Measurements from ENCODE around the gene ACOT8. TPM values are rescaled to one million over a fixed set of nuclear protein-coding genes. Genes with fewer than 3 reads are reported as not detected.
"Not testable (repeated sequence)": the region's sequence is repeated elsewhere in the genome, so short reads cannot be mapped to it uniquely, and the experiment has no call there.

The ACOT8 gene
- total and polyA plus RNA-seq, 10 of the 15 experiments (the other 5 are each of a cell fraction or from before 2014, with no cell fraction given): 5.1 to 47.9 (median 31.8) TPM

DNA sequence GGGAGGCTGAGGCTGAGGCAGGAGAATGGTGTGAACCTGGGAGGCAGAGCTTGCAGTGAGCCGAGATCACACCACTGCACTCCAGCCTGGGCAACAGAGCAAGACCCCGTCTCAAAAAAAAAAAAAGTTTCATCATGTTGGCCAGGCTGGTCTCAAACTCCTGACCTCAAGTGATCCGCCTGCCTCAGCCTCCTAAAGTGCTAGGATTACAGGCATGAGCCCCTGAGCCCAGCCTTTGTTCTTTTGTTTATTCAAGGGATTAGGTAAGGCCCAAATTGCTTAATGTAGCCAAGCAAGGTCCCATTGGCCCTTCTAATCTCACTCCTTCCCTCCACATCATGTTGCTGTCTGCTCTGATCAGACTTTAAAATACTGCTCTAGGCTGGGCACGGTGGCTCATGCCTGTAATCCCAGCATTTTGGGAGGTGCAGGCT, 27.5 kb downstream of the ACOT8 start:
- H3K36me3 ChIP-seq (ENCODE audit: control insufficient read depth in 2 of 2, insufficient read depth in 2 of 2, low read length in 1 of 2); H3K27me3 ChIP-seq (replicated peaks in 1 of 2; ENCODE audit: control insufficient read depth in 2 of 2, insufficient read depth in 2 of 2, low read length in 1 of 2); H3K4me2 ChIP-seq (ENCODE audit: control insufficient read depth, insufficient read depth); H4K20me1 ChIP-seq (ENCODE audit: control insufficient read depth, insufficient read depth); ATAC-seq; H3K4me3 ChIP-seq; SMC1A ChIA-PET (ENCODE audit: uncharacterized antibody, unreplicated experiment); H3K27ac ChIP-seq (ENCODE audit: control insufficient read depth, insufficient read depth); in situ Hi-C loops (cut with MboI); H2AFZ ChIP-seq (ENCODE audit: control insufficient read depth, low read depth, low read length); H3K9me3 ChIP-seq (replicated peaks; ENCODE audit: control insufficient read depth, insufficient read depth, low read length); DNase-seq (ENCODE audit: low read depth, low spot score); BruUV-seq (replicated peaks); intact Hi-C loops (cut with micrococcal nuclease; ENCODE audit: unreplicated experiment); H3K79me2 ChIP-seq (ENCODE audit: control insufficient read depth, insufficient read depth, low read length); H3K9ac ChIP-seq (ENCODE audit: control insufficient read depth, insufficient read depth, low read length); H3K4me1 ChIP-seq (ENCODE audit: control insufficient read depth, insufficient read depth, low read length); FAIRE-seq: not testable (repeated sequence)
- WGBS (ENCODE audit: insufficient coverage, insufficient replicate concordance, low lambda C conversion rate, missing lambda C conversion rate): 66% methylated on average over 4 of the region's 4 CpGs
- ChIA-PET RAD21 (ENCODE audit: unreplicated experiment) (interaction anchor here (1.6 kb wide), 1 partner anchor 11 kb away, joined by 3 read pairs; no protein-coding TSS in a partner anchor), CTCF (interaction anchor here (1.0 to 1.4 kb wide), 2 partner anchors 30 to 31 kb away, joined by 3 to 6 read pairs; no protein-coding TSS in a partner anchor), POLR2A (interaction anchor here (1.4 kb wide), 1 partner anchor 8 kb away, joined by 5 read pairs; no protein-coding TSS in a partner anchor)

- H3K4me3 ChIP-seq: no peak overlapping the region
- intact Hi-C loops (cut with micrococcal nuclease; ENCODE audit: unreplicated experiment) (no loop called here), in situ Hi-C loops (cut with MboI) (no loop called here)
- no peaks in the 10 kb centered on the region; a peak in 1 of 4 replicates for H3K27me3 ChIP-seq (replicated peaks in 1 of 2; ENCODE audit: control insufficient read depth in 2 of 2, insufficient read depth in 2 of 2, low read length in 1 of 2)
- peaks cover 5% of the 10 kb centered on the region; the same call in 1 of the 2 replicates for H3K4me1 ChIP-seq (ENCODE audit: control insufficient read depth, insufficient read depth, low read length)
- BruUV-seq (replicated peaks): no TSS peak
- CTCF ChIA-PET: interaction anchor here (1.4 kb wide), 1 partner anchor 30 kb away, joined by 3 read pairs; no protein-coding TSS in a partner anchor
- H3K4me2 ChIP-seq (ENCODE audit: control insufficient read depth, insufficient read depth): no peak overlapping the region
- H3K36me3 ChIP-seq (ENCODE audit: control insufficient read depth in 2 of 2, insufficient read depth in 2 of 2, low read length in 1 of 2): no peaks in the 10 kb centered on the region
- no peak overlapping the region for H3K27ac ChIP-seq (ENCODE audit: control insufficient read depth, insufficient read depth)
- no peak overlapping the region for H3K9ac ChIP-seq (ENCODE audit: control insufficient read depth, insufficient read depth, low read length)
- RAD21 ChIA-PET (ENCODE audit: unreplicated experiment): no interaction called here
- SMC1A ChIA-PET (ENCODE audit: uncharacterized antibody, unreplicated experiment): no interaction called here
- no peaks in the 10 kb centered on the region for H3K79me2 ChIP-seq (ENCODE audit: control insufficient read depth, insufficient read depth, low read length)
- POLR2A ChIA-PET: no interaction called here
- no peaks in the 10 kb centered on the region for H3K9me3 ChIP-seq (replicated peaks; ENCODE audit: control insufficient read depth, insufficient read depth, low read length)
- no peak for ATAC-seq
- no peak overlapping the region for H2AFZ ChIP-seq (ENCODE audit: control insufficient read depth, low read depth, low read length)
- no peak for FAIRE-seq
- 0% methylated on average over 2 of the region's 2 CpGs for WGBS (ENCODE audit: insufficient coverage, insufficient replicate concordance, low lambda C conversion rate, missing lambda C conversion rate)
- H4K20me1 ChIP-seq (ENCODE audit: control insufficient read depth, insufficient read depth): no peaks in the 10 kb centered on the region
- DNase-seq (ENCODE audit: low read depth, low spot score): no peak
- TF ChIP-seq SMAD1 (IDR thresholded peaks at IDR 0.05; ENCODE audit: low read depth, partially characterized antibody) (no peak), CEBPB (IDR thresholded peaks at IDR 0.05; ENCODE audit: borderline replicate concordance in 1 of 2, low read depth in 2 of 2, low read length in 2 of 2) (no peak), ZZZ3 (IDR thresholded peaks at IDR 0.05; ENCODE audit: control insufficient read depth, insufficient read length, low read depth) (no peak), EP300 (IDR thresholded peaks at IDR 0.05; ENCODE audit: borderline replicate concordance in 1 of 2, control insufficient read depth in 1 of 2, low read depth in 2 of 2, low read length in 2 of 2) (no peak), CREM (IDR thresholded peaks at IDR 0.05; ENCODE audit: low read depth) (no peak), GATAD2B (conservative IDR thresholded peaks at IDR 0.05; ENCODE audit: low read depth) (no peak), ATF7 (IDR thresholded peaks at IDR 0.05; ENCODE audit: low read depth) (no peak), TCF12 (IDR thresholded peaks at IDR 0.05; ENCODE audit: low read depth, low read length) (no peak), CHD1 (IDR thresholded peaks at IDR 0.05; ENCODE audit: low read depth, low read length) (no peak), SUPT20H (IDR thresholded peaks at IDR 0.05; ENCODE audit: borderline replicate concordance, control insufficient read depth, low read depth, low read length) (no peak)
- TF ChIP-seq, protein P1, sequence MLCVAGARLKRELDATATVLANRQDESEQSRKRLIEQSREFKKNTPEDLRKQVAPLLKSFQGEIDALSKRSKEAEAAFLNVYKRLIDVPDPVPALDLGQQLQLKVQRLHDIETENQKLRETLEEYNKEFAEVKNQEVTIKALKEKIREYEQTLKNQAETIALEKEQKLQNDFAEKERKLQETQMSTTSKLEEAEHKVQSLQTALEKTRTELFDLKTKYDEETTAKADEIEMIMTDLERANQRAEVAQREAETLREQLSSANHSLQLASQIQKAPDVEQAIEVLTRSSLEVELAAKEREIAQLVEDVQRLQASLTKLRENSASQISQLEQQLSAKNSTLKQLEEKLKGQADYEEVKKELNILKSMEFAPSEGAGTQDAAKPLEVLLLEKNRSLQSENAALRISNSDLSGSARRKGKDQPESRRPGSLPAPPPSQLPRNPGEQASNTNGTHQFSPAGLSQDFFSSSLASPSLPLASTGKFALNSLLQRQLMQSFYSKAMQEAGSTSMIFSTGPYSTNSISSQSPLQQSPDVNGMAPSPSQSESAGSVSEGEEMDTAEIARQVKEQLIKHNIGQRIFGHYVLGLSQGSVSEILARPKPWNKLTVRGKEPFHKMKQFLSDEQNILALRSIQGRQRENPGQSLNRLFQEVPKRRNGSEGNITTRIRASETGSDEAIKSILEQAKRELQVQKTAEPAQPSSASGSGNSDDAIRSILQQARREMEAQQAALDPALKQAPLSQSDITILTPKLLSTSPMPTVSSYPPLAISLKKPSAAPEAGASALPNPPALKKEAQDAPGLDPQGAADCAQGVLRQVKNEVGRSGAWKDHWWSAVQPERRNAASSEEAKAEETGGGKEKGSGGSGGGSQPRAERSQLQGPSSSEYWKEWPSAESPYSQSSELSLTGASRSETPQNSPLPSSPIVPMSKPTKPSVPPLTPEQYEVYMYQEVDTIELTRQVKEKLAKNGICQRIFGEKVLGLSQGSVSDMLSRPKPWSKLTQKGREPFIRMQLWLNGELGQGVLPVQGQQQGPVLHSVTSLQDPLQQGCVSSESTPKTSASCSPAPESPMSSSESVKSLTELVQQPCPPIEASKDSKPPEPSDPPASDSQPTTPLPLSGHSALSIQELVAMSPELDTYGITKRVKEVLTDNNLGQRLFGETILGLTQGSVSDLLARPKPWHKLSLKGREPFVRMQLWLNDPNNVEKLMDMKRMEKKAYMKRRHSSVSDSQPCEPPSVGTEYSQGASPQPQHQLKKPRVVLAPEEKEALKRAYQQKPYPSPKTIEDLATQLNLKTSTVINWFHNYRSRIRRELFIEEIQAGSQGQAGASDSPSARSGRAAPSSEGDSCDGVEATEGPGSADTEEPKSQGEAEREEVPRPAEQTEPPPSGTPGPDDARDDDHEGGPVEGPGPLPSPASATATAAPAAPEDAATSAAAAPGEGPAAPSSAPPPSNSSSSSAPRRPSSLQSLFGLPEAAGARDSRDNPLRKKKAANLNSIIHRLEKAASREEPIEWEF (IDR thresholded peaks at IDR 0.05; ENCODE audit: insufficient replicate concordance, low read depth, low read length): no peak
These were observed 28.6 kb downstream of the ACOT8 start for GRCh38 chr20:45828589-45828988.

Data from GM12878 (cell line).